ENCODE results near the gene GPAT2.
"Not testable (repeated sequence)": the region's sequence is repeated elsewhere in the genome, so short reads cannot be mapped to it uniquely, and the experiment has no call there.

- not testable (repeated sequence) for TF ChIP-seq CTCF (IDR thresholded peaks at IDR 0.05); EZH2 (IDR thresholded peaks at IDR 0.05; ENCODE audit: borderline replicate concordance, insufficient read depth, low read depth, low read length, poor library complexity, severe bottlenecking)
Observed at GRCh38 chr2:96011129-96011455, 23.6 kb downstream of the GPAT2 start.
